Suppressor macrophage (primary cell): ENCODE measurements around the gene TMEM82.

Source experiments
- DNase-seq, 4 experiments: peaks; one replicate each; pipeline ENCODE4 v3.0.0-alpha.2; 2020 to 2022

The TMEM82 gene

DNA sequence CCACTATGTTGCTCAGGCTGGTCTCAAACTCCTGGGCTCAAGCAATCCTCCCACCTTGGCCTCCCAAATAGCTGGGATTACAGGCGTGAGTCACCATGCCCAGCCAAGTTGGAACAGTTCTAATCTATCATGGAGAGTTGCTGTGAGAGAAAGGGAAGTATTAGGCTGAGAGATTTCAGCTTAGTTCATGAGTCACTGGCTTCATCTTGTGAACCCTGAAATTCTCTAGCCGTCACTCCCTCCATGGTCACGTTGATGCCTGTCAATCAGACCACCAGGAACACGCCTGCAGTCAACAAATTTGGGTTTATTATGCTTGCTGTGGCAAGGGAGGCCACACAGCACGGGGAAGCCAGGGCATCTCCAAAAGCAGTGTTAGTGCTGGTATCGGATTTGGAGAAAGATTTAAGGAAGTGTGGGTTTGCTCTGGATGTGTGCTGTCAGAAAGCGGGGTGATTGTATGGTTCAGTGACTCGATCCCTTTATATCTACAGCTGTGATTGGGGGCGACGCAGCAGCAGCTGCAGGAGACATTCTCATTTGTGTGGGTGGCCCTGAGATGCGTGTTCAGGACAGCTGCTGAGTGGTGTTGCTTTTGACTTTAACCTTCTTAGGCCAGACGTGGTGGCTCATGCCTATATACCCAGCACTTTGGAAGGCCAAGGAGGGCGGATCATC is 46.5 kb downstream of the TMEM82 start:
- DNase-seq: peak; percentile 84 to 95 (median 90)

DNA sequence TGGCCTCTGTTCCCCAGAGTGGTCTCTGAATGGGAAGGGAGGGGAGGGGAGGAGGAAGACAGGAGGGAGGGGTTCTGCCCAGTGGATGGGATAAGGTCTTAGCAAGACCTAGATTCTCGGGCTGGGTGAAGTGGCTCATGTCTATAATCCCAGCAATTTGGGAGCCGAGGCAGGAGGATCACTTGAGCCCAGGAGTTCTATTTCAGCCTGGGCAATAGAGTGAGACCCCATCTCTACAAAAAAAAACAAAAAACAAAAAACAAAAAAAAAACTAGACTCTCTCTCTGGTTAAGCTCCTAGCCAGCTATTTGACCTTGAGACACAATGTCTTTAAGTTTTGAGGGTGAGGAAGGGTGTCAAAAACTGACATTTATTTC is 53.8 kb downstream of the TMEM82 start:
- no peak for DNase-seq
